RPMI8226 (cell line): Measurements from ENCODE around the gene SLC25A14.

Experiments used
- DNase-seq: peaks from one replicate; pipeline ENCODE4 v3.0.0-alpha.2; 2015

SLC25A14 gene

GRCh38 chrX:130385520-130385919 is 45.8 kb downstream of the SLC25A14 start, which contains the start of gene GPR119:
TSS of gene GPR119 (minus strand) at chrX:130385674. CDS start at chrX:130385447, 227 bp downstream.
- DNase-seq, result no peak

DNA sequence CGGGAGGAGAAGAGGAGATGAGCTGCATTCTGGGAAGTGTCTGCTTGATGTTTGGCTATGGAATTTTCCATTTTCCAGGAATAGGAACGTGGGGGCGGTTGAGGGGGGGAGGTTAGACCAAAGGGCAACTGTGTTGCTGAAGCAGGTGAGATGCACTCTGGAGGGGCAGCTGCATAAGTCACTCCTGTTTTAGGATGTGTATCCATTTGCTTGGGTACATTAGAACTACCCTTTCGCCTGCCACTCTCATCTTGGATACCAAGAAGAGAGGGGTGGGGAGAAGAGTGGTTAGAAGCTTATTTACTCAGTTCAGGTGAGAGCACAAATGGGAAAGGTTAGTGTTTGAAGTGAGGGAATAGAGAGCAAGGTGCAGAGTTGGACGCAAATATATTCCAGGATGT is 46.7 kb downstream of the SLC25A14 start:
- DNase-seq, result no peak

GRCh38 chrX:130393451-130394074 is 53.8 kb downstream of the SLC25A14 start:
- DNase-seq, result peak; percentile 40

DNA sequence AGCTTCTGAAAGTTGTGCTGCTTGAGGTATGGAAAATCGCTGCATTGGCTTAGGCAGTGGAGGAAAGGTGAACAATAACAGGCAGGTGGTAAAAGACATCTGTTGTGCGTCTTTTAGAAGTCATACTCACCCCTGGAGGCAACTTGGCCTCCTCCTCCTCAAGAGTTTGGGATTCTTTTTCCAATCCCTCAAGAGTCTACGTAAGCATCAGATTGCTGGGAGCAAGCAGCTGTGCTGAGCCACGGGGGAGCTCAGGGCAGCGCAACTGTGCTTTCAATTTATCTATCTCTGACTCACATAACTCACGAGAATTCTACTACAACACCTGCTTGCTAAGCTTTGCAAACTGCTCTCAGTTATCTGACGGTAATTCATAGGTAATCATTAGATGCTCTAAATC is 55.6 kb downstream of the SLC25A14 start:
- DNase-seq, result no peak

- DNase-seq, result peak; percentile 86
These were observed 61.9 kb downstream of the SLC25A14 start, which contains the start of gene RBMX2 for GRCh38 chrX:130401415-130402207. TSS of gene RBMX2 (plus strand) at chrX:130401987. CDS start at chrX:130402033, 46 bp downstream.

DNA sequence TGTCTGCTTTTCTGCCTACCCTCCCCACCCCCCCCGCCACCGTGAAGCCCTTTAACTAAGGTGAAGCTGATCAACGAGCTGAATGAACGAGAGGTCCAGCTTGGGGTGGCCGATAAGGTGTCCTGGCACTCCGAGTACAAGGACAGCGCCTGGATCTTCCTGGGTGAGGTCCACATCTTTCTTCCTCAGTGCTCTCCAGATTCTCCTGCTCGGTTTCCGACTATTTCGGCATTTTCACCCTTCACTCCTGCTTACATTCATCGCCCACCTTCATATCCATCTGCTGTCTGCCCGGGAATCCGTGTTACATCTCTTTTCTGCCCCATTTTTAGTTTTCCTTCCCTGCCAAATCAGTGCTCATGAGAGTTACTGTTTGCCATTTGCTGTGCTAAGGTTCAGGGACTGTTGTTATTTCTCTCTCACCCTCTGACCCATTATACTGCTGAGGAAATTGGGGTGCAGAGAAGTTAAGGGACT is 62.5 kb downstream of the SLC25A14 start:
- DNase-seq, result no peak

DNA sequence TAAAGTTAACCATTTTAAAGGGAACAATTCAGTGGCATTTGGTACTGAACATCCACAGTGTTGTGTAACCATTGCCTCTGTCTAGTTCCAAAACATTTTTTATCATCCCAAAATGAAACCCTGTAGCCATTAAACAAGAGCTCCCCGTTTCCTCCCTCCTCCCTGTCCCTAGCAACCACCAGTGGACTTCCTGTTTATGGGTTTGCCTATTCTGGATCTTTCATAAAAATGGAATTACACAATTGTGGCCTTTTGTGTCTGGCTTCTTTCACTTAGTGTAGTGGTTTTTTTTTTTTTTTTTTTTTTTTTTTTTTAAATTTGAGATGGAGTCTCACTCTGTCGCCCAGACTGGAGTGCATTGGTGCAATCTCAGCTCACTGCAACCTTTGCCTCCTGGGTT is 73.7 kb downstream of the SLC25A14 start:
- no peak for DNase-seq

GRCh38 chrX:130414800-130415199 is 75.1 kb downstream of the SLC25A14 start:
- no peak for DNase-seq

- DNase-seq, result no peak
These were observed 75.5 kb downstream of the SLC25A14 start for GRCh38 chrX:130415201-130415600.

- no peak for DNase-seq
These were observed 77.1 kb downstream of the SLC25A14 start for GRCh38 chrX:130416785-130417184.

DNA sequence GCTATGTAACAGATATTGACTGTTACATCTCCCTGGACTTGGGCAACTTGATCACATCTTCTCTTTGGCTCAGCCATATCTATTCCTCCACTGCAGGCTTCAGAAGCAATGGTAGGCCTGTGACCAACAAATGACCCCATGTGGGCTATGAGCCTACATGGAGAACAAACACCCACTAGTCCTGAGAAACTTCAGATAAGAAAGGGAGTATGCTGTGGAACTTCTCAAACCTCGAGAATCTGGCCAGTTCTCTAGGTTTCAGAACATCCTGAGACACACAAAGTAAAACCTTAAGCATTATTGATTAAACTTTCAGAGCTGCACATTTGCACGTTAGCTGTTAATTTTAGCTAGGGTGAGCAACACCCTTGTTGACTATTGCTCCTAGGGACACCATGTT is 78.3 kb downstream of the SLC25A14 start:
- no peak for DNase-seq

DNA sequence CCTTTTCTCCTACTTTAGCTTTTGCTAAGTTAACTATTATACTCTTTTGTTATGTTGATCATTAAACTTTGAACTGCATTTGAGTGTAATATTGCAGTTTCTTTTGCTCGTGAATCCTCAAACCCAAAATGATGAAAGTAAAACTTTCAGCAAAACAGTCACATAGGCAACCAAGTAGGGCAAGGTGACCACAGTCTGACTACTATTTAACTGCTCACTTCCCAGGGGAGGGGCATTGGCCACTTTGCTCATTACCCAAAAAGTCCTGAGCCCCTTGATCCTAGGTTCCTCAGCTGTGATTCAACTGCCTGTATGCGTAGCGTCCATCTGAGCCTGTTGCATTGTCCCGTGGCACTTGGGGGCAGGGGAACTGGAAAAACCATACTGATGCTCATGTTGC is 79.0 kb downstream of the SLC25A14 start:
- no peak for DNase-seq

DNA sequence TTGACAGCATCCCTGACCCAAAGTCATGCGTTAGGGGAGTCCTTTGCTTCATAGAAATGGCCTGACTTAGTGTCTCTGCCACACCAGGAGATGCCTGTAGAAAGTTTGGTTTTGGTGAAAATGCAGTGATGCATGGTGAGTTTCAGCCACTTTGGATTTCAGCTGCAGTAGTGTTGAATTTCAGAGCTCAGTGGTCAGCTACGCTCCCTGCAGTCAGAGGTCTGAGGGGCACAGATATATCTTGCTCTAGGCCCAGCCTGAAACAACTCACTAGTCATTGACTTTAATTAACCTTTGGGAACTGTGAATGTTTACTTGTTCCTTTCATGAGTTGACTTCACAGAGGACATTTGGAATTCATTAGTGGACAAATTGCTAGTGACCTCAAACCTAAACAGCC is 79.5 kb downstream of the SLC25A14 start:
- DNase-seq, result no peak
